ENCODE results near the gene NPAS3.

Gene NPAS3

DNA sequence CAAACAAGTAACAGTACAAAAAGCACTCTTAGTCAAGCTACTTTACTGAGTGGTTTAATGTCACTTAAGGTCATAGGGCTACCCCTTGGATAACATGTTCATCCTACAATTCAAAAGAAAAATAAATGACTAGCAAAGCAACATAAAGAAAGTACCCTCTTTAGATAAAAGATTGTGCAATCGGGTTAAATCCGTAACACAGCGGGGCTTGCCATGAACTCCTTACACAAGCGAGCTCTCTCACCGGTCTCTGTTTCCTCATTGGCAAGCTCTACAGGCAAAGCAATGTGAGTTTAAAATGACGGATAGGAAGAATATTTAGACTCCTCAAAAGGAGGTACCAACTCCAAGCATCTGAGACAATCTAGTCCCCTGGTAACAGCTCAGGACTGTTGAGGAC, 871.6 kb downstream of the NPAS3 start:
- peak; percentile 51 for DNase-seq

DNA sequence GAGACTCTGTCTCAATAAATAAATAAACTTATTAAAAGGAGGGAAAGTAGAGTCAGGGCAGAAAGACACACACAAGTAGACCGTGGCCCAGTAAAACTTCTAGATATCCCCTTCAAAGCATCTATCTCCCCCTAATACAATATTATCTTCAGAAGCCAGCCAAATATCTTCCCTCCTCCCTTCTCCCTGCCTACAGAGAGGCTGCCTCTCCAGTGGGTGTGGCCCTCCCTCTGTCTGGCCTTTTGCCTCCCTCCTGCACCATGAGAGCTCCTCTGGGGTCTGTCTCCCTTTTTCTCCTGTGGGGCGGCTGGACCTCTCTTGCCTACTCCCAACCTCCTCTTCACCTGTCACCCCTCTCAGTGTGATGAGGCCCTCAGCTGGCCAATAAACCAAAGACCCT, 873.0 kb downstream of the NPAS3 start:
- DNase-seq = no peak

DNA sequence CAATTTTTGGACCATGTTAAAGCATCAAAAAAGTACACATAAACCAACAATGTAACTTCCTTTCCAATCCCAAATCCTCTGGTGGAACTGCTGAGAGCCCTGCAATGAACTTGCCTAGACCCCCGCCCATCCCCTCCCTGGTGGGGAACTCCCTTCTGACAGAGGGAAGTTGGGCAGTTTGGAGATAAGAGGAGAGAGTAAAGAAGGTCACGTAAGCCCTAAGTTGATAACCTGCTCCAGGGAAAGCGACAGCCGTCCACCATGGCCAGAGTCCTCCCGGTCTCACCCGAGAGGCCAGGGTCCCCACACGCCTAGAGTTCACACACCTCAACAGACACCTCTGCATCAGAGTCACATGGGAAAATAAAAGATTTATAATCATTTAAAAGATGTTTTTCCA, 873.5 kb downstream of the NPAS3 start:
- no peak for DNase-seq

DNA sequence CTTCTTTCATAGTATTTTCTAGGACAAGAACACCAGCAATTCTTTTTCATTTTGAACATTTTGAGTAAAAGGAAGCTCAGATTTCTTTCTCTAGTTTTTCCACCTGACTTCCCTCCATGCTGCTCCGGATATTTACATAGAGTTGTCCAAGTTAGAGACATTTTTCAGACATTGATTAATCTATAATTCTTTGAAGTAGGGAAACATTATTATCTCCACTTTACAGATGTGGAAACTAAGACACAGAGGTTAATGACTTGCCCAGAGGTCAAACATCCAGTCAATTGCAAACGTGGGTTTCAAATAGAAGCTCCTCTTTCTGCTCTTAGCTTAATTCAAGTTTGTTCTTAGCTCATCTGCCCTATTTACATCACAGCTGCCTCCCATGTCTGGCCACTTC, 873.9 kb downstream of the NPAS3 start:
- DNase-seq = no peak

DNA sequence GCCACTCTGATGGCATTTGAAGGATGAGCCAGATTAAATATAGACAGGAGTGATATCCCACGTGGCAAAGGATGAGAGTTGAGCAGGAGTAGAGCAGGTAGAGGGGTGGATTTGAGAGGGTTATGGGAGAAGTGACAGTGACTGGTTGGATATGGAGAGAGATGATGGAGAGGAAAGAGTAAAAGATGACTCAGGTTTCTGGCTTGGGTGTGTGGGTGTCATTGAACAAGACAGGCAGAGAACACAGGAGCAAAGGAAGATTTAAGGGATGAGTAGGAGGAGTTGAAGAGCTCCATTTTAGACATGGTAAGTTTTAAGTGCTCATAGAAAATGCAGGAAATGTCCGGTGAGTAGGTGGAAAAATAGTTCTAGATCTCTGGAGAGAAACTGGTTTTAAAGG, 875.3 kb downstream of the NPAS3 start:
- no peak for DNase-seq

DNA sequence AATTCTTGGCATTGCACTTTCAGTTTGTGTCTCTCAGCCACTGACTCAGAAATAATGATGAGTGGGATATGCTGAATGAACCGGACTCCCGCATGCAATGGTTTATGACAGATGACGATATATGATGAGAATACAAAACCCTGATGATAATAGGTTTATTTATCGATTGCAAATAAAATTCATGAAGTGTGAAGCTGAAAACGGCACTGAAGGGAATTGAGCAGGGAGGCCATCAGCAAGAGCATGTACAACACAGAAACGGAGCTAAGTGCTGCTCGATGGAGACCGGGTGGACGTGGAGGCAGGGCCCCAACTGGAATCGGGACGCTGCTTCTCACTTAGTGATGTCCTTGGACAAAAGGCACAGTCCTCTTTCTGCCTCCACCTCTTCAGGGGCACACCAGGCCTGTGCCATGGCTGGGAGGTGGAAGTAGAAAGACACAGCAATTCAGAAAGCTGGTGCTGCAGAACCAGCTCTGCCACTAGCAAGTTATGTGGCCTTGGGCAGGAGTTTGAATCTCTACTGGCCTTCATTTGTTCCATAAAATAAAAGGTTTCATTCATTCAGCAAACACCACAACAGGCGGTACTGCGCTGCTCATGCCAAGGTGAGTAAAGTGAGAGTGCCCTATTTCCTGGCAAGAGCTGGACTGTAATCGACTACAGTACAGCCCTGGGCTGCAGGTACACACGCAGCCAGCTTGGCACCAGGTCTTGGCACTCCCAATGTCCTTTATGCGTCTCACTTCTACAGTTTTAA, 895.2 kb downstream of the NPAS3 start:
- no peak for DNase-seq

DNA sequence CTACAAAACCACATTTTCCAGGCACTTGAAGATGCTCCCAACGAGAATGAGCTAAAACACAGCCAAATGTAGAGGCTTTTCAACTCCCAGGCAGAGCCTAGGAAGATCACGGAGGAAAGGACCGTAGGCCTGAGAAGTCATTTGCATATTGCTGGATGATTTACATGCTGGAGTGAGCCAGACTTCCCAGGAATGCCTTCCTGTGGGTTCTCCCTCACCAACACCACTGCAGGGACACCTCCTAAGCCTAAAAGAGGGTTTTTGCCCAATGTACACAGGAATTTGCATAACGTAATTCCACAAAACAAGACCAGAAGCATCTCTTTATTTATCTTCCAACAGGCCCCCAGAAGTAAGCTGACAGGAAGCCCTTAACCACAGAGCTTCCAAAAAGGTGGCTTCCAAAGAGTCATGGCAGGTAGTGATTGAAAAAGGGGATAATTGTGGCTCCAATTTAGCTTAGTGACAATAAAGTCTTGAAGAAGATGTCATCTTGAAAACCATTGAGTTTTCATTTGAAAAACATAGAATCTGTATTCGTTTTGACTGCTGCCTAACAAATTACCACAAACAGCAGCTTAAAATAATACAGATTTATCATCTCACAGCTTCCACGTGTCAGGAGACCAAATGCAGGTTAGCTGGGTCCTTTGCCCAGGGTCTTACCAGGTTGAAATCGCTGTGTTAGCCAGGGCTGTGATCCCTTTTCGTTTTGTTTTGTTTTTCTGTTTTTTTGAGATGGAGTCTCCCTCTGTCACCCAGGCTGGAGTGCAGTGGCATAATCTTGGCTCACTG, 896.0 kb downstream of the NPAS3 start:
- DNase-seq = no peak

DNA sequence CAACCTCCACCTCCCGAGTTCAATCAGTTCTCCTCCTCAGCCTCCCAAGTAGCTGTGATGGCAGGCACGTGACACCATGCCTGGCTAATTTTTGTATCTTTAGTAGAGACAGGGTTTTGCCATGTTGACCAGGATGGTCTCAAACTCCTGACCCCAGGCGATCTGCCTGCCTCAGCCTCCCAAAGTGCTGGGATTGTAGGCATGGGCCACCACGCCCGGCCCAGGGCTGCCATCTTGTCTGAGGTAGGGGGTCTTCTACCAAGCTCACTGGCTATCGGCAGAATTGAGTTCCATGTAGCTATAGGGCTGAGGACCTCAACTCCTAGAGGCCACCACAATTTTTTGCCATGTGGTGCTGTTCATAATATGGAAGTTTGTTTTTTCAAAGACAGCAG, 896.6 kb downstream of the NPAS3 start:
- DNase-seq = no peak

DNA sequence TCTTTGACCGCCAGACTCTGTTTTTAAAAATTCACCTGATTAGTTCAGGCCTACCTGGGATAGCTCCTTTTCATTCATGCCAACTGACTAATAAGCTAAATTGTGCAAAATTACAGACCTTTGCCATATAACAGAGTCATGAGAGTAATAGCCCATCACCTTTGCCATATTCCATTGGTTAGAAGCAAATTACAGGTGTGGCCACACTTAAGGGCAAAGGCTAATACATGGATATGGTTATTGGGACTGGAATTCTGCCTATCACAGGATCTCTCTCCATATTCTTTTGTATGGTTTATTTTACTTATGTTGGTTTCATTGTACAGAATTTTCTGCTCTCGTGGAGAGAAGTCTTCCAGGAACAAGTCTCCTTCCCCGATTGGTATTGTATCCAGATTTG, 897.0 kb downstream of the NPAS3 start:
- no peak for DNase-seq

DNA sequence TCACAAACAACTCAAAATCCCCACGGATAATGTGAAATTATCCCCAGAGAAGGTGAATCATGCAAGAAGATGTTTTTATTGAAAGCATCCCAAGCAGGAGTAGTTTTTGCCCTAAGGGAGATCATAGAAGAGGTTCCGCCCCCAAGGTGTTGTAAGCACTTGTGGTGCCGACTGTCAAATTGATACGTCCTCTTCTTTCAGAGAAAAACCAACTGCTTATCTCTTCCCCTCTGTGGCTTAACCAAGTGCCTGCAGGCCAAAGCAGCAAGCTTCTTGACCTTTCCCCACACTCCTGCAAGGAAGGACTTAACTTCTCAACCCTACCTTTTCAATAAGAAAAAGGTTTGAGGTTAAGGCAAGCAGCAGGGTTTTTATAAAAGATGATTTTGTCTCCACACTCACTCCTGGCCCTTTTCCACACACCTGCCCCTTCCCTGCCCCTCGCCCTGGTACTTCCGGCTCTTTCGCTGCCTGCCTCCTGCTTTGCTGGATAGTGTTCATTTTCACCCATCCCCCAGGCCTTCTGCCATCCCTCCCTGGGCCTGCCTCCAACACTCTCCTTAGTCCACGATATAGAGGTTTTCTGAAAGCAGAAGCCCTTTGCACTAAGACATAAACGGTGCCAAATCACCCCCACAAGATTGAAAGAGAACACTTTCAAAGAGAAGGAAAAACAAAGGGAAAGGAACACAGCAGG, 897.7 kb downstream of the NPAS3 start:
- DNase-seq = no peak

DNA sequence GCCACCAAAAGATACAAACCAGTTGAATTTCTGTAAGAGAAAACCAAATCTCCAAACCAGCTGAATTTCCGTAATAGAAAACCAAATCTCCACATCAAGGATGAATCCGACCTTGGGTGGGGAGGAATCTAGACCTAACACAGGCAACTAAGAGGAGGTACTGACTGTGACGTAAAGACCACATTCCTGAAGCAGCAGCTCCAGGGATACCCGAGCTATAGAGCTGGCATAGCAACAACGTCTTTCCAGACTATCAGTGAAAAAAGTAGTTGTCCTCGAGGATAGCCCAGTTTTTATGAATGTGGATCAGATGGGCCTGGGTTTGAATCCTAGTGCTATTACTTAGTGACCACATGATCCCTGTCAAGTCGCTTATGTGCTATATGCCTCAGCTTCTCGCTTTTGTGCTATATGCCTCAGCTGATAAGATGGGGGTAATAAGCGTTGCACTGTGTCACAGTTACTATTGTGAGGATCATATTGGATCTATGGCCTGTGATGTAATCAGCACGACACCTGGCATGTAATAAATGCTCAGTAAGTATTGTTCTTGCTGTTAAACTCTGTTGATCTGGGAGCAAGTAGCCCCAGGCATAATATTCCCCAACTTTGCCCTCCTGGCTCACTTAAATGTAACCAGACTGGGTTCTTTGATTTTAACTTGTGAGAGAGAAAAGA, 898.4 kb downstream of the NPAS3 start:
- no peak for DNase-seq

DNA sequence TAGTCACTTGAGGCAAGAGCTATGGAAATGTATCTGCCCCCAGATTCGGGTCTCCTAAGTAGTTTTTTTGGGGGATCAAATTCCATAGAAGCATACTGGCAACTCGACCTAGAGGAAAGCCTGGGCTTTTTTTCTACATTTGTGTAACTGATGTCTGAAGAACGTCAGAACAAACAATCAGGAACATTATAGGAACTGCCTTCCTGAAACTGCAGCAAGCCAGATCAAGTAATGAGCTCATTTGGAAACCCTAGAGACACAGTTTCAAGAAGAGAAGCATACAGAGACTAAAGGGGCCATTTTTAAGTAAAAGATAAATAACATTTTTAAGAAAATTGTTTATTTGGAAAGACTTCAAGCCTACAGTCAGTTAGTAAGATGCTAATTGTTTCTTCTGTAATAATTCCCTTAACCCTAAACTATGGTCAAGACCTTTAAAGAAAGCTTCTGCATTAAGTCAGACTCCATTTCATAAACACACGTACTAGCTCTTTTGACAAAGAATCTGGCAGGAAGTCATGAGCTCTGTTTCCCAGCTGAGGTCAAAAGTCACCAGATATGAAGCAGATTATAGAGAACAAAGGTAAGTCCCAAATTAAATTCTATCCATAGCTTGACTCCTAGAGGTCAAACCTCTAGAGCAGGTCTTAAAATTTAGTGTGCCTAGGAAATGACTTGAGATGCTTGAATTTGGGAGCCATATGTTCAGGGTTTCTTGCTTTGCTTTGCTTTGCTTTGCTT, 899.4 kb downstream of the NPAS3 start:
- DNase-seq = no peak

DNA sequence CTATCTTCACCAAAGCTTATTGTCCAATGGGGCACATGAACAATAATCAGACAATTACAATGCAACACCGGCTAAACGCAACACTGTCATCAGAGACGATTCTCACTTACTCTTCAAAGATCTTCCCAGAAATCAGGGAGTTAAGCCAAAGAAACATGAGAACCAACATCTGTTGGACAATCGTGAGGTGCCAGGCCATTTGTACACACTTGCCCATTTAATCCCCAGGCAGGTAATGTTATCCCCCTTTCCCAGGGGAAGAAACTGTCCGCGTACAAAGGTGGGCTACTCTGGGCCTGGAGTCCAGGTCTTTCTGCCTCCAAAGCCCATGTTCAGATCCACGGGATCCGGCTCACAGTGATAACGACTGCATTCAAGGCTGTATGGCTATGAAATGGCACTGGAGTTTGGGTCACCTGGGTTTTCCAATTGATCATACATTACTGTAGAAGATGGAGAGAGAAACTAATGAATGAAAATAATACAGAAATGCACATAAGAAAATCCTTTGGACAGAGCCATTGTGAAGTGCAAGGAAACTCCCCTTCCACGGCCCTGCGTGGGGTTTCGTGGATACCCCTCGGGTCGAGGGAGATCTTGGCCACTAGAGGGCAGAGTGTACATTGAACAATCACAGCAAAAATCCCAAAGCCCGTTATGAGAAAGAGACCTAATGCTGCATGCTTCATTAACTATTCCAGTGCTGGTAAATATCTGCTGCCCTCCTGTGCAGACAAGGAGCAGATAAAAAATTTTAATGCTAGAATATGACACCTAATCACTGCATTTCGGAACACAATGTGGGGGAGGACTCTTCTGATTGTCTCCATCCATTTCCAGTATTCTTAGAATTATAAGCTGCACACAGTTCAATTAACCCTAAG, 900.8 kb downstream of the NPAS3 start:
- DNase-seq = peak; percentile 66

DNA sequence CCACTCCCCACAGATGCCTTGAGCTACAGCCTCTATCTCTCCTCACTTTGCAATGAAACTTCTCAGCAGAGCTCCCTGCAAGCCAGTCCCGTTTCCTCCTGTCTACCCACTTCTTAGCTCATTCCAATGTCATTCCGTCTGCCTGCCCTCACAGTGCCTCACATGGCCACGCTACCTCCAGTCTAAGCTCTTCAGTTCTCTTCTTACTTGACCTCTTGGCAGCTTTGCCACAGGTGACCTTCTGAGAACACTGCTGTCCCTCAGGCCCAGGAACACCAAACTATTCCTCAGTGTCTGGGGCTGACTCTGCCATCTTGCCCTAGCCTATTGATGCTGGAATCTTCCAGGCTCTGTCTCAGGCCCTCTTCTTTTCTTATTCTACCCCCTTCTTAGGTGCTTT, 902.1 kb downstream of the NPAS3 start:
- DNase-seq = no peak

DNA sequence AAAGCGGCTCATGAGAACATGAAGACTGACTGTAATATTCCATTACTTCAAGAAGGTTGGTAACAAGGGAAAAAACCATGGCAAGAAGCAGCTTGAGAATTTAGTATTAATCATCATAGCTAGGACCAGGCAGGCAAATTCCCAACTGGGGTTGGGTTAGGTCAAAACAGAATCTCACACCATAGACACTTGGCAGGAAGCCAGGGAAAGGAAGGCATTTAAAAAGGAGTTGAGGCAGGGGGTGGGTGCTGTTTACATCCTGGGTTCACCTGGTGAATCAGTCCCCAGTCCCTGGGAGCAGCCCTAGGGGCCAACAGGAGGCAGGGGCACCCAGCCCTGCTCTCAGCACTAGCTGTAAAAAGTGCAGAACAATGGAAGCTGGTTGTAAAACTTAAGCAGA, 903.6 kb downstream of the NPAS3 start:
- DNase-seq = no peak

DNA sequence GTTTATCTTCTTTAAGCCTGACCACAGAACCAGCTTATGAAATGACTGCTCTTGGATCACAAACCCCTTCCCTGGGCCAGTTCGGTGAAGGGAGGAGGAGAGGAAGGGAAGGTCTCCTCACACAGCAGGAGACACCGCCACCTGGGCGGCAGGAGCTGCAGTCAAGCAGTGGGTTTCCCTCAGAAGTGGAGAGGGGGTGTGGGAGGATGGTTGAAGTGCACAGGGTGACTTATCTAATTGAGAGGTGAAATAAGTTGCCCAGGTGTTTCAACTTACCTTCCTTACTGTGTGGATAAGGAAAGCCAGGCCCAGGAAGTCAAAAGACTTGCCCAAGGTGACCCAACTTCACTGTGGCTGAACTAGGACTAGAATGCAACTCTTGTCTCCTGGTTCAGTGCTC, 905.4 kb downstream of the NPAS3 start:
- DNase-seq = no peak

DNA sequence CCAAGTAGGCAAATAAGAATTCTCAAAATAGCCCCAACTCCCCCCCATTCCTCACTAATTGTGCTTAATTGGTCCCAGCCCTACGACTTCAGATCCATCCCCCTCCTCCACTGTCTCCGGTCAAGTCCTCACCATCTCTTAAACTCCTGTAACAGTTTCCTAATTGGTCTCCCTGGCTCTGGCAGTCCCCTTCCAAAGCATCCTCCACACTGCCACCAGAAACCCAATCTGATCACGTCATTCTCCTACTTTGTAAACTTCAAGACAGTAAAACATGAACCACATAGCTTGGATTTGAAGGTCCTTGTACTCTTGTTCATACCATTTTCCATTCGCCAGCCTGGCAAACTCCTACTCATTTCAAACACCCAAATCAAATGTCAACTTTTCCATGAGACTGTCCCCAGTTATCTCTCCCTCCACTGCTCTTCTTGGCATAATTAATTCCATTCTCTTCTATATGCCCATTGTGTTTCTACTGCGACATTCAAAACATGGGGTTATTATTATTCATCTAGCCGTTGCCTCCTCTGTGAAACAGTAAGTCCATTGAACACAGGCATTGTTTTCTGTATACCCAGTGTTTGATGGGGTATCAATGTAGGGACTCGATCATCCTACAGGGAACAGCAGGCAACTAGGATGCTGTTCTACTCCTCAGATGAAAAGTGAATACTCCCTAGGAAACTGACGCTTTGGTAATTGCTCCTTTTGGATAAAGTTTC, 907.6 kb downstream of the NPAS3 start:
- DNase-seq = no peak

DNA sequence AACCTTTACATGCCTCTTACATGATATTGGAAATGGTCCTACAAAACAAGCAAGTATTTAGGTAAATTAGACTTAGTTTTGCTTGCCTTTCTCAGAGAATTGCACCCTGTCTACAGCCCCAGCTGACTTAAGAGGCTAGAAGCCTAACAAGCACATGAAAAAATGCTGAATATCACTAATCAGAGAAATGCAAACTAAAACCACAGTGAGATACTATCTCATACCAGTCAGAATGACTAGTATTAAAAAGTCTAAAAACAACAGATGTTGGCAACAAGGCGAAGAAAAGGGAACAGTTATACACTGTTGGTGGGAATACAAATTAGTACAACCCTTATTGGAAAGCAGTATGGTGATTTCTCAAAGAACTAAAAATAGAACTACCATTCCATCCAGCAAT, 908.4 kb downstream of the NPAS3 start:
- DNase-seq = no peak

DNA sequence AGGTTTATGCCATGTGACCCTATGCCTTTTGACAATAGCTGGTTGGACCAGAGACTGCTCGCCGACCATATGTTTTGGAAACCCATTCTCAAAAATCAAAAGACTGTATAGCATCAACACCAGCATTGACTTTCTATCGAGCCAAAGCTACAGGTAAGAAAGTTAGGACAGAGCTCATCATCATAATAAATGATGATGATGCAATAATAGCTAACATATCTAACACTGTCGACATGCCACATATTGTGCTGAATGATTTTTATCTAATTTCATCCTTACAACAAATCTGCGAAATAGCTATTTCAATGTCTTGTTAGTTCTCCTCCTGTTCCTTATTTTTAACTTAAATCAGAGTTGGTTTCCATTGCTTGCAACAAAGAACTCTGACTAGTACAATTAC, 909.3 kb downstream of the NPAS3 start:
- no peak for DNase-seq

DNA sequence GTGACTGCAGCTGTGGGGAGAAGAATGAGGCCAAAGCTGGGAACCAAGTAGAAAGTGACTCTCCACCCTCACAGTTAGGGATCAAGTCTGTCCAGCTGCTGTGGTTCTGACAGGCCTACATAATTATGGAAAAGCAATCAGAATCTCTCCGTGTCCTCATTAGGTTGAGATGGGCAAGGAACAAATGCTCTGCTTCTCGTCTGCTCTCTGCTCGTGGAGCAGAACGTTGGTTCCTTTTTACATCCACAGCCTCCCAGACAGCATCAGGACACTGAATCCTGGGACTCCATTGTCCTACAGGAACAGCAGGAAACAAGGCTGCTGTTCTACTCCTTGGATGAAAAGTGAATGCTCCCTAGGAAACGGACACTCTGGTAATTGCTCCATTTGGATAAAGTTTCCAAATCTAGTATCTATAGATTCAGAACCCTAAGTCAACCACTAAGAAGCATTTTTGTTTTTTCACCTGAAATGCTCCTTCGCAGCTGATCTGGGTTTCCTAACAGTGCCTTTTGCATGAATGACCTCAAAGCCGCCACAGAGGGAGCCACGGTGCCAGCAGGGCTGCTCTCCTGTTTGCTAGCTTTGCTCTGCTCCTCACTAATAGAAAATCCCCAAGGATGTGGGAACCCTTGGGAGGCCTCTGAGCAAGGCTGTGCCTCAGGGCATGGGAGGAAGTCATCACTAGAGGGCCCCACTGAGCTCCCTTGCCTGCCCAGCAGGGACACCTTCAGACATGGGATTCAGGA, 910.2 kb downstream of the NPAS3 start:
- peak; percentile 42 for DNase-seq
